OCI-LY1 (cell line): ENCODE results near the gene C2CD3.
"Not testable (repeated sequence)": the region's sequence is repeated elsewhere in the genome, so short reads cannot be mapped to it uniquely, and the experiment has no call there.

Source experiments
- CTCF ChIP-seq: fragments of 200-600 bp; sonication (generic), shearing (Covaris generic); IDR thresholded peaks from 2 replicates; pipeline ENCODE4 v1.5.1; 2017; ENCODE audit warnings: mild to moderate bottlenecking, antibody characterized with exemption, low read length, moderate library complexity, mixed read lengths
- EZH2 ChIP-seq: fragments of 200-600 bp; sonication (generic), shearing (Covaris generic); IDR thresholded peaks from 2 replicates; pipeline ENCODE4 v1.8.0; 2017; ENCODE audit warnings: borderline replicate concordance, mixed run types, mild to moderate bottlenecking, antibody characterized with exemption, low read length, moderate library complexity, mixed read lengths

GRCh38 chr11:74063628-74064027, 107.2 kb downstream of the C2CD3 start:
- TF ChIP-seq CTCF, EZH2: not testable (repeated sequence)
